ENCODE data around the gene LNPK.
"Not testable (repeated sequence)": the region's sequence is repeated elsewhere in the genome, so short reads cannot be mapped to it uniquely, and the experiment has no call there.

GRCh38 chr2:175913267-175913666 lies 88.8 kb downstream of the LNPK start:
- TF ChIP-seq POLR2AphosphoS5 (IDR thresholded peaks at IDR 0.05); CTCF (IDR thresholded peaks at IDR 0.05); POLR2A (IDR thresholded peaks at IDR 0.05); EP300 (IDR thresholded peaks at IDR 0.05; ENCODE audit: low read depth): not testable (repeated sequence)
